GM20431 (cell line): Measurements from ENCODE around the gene PNMA1.

ENCODE experiments used
- in situ Hi-C: fragments of 300-500 bp; cut with MseI, MboI; formaldehyde crosslinking; loops from one replicate; pipeline ENCODE4 v1.15.0; 2020; ENCODE audit warnings: low sequenced_read_pairs; ENCODE audit not compliant: unreplicated experiment

Gene PNMA1

GRCh38 chr14:73739174-73739898 lies 25.2 kb upstream of the PNMA1 start:
- in situ Hi-C loops: no loop called here

DNA sequence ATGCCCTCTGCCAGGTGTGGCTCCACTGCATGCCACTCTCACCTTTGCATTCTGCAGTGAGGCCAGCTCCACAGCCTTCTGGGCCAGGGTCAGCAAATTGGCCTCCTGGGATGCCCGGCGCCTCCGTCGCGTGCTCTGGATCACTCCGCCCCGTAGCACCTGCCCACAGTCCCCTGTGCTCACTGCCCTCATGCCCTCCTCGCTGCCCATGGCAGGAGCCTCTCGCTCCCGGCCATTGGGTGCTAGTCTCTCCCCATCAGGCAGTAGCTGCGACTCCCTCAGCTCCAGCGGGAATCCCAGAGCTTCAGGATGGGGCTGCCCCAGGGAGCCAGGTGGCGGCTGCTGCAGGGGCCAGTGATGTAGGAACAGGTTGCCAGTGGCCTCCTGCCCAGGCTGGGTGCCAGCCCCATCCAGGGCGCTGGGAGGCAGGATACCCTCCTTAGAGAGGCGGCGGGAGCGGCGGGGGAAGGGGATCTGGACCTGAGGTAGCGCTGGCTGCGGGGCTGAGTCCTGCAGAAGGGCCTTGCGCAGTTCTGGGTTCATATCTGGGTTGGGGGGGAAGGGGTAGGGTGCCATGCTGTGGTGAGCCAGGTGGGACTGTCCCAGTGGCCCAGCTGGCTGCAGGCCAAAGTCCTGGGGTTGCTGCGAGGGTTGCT lies 24.5 kb upstream of the PNMA1 start:
- in situ Hi-C loops: no loop called here

DNA sequence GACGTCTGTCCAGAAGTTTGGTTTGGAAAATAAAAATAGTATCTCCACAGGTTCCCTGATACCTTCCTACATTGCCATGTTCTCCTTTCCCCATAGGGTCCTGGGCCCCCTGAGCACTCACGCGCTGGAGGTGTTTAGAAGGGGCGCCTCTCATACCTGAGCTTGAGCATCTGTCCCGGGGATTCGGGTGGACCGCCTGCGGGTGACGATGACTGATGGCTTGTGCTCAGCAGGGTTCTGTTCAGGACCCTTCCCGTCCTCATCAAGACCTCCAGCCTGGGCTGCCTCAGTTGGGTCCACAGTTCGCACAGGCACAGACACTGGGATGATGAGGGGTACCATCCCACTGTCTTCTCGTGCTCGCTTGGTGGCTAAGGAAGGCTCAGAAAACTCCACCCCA lies 22.7 kb upstream of the PNMA1 start:
- in situ Hi-C loops: no loop called here

DNA sequence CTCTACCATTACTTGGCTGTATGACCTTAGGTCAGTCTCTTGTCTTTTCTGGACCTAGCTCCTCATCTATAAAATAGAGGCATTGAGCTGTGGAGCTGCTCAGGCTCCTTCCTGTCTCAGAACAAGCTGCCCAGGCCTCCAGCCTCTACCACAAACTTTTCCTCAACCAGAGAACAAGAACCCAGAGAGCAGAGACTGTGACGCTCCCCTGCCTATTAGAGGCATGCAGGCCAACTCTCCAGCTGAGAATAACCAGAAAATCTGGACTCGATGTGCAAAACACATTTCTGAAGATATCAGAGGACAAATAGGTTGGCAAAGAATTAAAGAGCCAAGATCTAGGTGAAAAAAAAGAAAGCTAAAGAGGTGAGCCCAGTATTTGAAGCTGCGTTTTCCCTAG lies 17.8 kb upstream of the PNMA1 start:
- in situ Hi-C loops: no loop called here

DNA sequence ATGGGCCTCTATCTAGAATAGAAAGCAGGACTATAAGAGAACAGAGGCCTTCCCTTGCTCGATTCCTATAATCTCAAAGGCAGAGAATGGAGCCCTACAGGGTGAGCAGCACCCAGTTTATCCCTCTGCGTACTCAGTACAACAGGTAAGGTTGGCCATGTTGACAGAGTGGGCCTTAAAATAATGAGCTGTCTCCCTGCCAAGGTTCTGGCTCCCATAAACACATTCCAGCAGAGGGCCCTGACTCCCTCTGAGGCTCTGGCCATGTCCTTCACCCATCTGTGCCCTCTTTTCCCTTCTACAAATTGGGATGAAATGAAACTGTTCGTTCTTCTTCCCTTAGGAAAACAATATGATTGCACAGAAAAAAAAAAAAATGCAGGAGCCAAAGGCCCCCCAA lies 16.9 kb upstream of the PNMA1 start:
- in situ Hi-C loops: no loop called here

- in situ Hi-C loops: no loop called here
Observed at GRCh38 chr14:73729556-73730265, 15.5 kb upstream of the PNMA1 start.

DNA sequence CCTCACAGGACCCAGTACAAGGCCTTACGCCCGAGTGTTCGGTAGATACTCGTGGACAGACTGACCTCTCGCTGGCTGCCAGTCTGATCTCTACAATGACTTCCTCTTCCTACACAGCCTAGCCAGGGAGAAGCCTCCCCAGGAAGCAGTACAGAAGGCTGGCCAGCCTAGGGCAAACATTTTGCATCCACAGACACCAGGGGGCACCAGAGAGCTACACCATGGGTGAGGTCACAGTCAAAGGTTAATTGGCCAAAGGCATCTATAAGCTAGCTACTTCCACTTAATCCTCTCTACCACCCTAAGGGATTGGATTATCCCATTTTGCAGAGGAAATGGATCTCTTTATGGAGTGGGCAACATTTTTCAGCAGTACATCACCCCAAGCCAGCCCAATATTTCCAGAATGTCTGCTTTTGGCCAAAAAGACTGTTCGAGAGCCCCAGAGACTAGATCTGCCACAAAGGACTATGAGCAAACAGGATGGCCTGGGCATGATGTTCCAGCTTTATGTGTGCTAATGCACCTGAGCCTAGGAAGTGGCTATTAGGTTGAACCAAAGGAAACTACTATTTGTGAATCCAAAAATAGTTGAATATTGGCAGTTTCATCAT lies 14.6 kb upstream of the PNMA1 start:
- in situ Hi-C loops: no loop called here

DNA sequence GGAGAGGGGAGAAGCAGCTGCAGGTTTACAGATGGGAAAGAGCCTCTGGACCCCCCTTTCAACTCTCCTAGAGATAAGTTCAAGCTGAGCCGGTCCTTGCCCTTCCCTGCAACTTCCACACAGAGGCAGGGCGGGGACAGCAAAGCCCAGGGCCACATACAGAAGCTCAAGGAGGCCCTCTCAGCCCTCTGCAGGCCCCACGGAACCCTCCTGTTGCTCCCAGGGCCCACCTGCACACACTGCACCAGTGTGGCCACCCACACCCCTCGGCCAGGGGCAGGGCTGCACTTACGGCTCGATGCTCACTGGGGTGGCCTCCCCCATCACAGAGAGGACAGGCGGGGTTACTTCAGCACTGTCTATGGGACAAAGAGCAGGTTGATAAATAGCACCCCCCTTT lies 13.0 kb upstream of the PNMA1 start:
- in situ Hi-C loops: no loop called here

GRCh38 chr14:73726025-73726961 lies 12.1 kb upstream of the PNMA1 start:
- in situ Hi-C loops: no loop called here

DNA sequence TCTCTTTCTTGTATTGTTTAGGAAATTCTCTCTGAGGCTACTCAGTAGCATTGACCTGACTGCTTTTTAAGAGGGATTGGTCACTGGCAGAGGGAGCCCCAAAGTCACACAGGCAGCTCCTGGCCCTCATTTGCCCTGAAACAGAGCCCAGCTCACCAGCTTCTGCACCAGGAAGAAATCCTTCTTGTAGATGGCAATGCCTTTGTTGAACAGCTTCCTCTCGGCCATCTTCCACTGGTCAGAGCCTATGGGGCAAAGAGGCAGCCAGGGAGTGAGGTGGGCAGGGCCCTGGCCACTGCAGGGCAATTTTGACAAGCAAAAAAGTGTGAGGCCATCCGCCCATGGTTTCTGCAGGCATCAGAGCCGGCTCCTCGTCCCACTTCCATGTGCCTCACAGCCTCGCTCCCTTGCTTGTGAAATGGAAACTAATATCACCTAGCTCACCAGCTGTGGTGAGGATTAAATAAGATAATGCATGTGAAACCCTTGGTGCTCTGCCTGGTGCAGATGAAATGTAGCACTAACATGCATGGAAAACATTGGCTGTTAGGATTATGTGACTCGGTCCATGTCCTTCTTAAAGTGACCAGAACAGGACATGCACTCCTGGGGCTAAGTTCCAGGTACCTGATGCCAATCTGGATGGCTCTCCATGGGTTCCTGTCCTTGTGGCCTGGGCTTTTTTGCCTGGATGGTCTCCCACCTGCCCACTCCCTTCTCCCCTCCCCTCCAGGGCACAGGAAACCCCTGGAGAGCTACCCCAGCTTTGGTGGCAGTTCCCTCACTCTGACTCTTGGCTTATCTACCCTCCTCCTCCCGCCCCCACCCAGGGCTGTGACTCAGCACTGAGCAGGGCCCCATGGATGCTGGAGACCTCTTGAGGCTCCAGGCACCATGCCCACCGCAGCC lies 11.2 kb upstream of the PNMA1 start:
- in situ Hi-C loops: no loop called here

DNA sequence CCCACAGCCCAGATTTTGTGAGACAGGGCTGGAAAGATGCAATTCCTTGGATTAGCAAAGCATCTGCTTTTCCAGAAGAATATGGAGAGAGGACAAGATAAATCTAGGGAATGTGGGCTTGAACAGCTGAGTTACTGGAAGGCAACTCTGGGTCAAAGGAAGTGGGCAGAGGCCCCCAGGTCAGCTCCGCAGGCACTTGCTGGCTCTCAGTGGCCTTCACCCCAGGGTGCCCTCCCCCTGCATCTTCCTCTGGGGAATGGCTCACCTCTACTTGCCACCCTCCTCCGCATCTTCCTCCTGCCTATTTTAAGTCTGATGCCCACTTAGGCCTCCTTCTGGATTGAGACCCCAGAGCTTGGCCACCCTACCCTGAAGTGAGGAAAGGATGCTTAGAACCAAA lies 10.5 kb upstream of the PNMA1 start:
- in situ Hi-C loops: no loop called here

GRCh38 chr14:73723797-73724661 lies 9.8 kb upstream of the PNMA1 start:
- in situ Hi-C loops: no loop called here

DNA sequence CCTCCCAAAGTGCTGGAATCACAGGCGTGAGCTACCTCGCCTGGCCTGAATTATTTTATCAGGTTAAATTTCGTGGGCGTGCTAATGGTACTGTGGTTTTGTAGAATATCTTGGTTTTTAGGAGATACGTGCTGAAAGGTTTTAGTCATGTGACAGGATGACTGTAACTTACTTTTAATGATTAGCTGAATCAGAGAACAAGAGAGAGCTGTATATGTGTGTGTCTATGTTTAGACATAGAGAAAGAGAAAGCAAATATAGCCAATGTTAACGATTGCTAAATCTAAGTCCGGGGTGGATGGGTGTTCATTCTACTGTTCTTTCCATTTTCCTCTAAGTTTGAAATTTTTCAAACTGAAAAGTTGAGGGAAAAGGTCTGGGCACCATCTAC lies 9.2 kb upstream of the PNMA1 start:
- in situ Hi-C loops: no loop called here

- in situ Hi-C loops: no loop called here
Observed at GRCh38 chr14:73722581-73722980, 8.4 kb upstream of the PNMA1 start.

DNA sequence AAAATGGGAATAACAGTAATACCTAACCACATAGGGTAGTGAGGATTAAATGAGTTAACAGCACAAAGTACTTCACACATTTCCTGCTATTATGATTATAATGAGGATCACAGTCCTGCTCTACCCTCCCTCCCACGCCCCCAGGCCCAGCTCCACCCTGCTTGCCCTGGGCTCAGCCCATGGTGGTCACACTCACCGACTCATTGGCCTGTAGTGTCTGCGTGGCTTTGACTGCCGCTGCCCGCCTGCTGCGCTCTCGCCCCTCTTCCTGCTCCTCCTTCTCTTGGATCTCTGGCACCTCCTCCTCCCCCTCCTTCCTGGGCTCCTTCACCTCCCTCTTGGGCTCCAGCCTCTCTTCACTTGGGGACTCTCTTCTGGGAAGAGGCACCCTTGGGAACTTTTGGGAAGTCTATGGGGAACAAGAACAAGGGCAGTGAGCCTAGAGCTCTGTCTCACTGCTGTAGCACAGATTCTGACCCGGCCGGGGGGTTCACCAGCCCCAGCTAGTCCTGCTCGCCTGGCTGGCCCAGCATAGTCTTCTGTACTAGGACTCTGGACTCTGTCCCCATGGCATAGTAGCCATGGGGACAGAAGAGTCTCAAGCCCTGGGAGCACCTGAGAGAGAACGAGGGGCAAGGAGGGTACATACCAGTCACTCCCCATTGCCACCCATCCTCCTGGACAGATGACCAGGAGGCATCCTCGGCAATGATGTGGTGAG lies 7.1 kb upstream of the PNMA1 start:
- in situ Hi-C loops: no loop called here

DNA sequence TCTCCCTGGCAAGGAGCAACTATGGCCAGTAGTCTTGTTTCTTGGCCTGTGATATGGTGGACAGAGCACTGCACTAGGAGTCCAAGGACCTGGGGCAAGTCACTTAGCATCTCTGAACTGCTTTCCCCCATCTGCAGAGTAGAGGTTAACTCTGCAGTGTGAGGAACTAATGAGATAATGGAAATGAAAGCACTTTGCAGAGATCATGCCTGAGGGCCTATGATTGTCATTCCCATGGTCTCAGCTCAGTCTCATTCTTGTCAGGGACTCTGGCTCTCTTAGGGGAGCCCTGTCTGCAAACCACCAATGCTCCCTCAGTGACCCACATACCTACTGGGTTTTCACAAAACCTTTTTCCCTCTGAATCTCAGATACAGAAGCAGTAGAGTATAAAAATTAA lies 6.5 kb upstream of the PNMA1 start:
- in situ Hi-C loops: no loop called here

DNA sequence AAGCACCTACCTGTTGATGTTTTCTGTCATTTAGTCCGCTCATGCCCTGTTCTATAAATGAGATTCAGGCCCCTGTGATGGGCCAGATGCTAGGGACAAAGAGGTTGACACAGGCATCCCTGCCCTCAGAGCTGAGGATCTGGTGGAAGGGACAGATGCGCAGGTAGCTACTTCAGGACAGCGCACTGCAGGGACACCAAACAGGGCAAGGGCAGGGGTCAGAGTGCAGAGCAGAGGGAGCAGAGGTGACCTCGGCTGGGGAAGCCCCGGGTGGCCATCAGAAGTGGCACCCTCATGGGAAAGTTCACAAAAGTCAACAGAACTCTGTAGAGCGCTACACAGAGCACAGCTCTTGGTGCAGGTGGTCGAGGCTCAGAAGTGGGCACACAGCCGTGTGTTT lies 5.6 kb upstream of the PNMA1 start:
- in situ Hi-C loops: no loop called here
